K562 (cell line): ENCODE measurements around the gene KCNC3. TPM values are rescaled to one million over a fixed set of nuclear protein-coding genes. Genes with fewer than 3 reads are reported as not detected.
A peak's percentile ranks its signal among the peaks of the same experiment; 100 is the strongest.

ENCODE experiments used
- CBFA2T3 ChIP-seq: fragments of 450-650 bp; IDR thresholded peaks from 2 replicates; pipeline ENCODE4 v1.6.1; 2017
- CHCHD3 ChIP-seq: fragments of 250-450 bp; sonication (Bioruptor Pico); IDR thresholded peaks from 2 replicates; pipeline ENCODE4 v2.1.2; 2022; ENCODE audit warnings: mild to moderate bottlenecking
- DMBX1 ChIP-seq: fragments of 250-450 bp; sonication (Bioruptor Pico); IDR thresholded peaks from 2 replicates; pipeline ENCODE4 v1.8.0; 2022; ENCODE audit warnings: inconsistent platforms, mild to moderate bottlenecking, moderate library complexity, borderline replicate concordance
- ILF3 ChIP-seq: fragments of 450-650 bp; IDR thresholded peaks from 2 replicates; pipeline ENCODE4 v1.6.1; 2018; ENCODE audit warnings: antibody characterized with exemption, mild to moderate bottlenecking, moderate library complexity, borderline replicate concordance
- LCOR ChIP-seq: sonication (generic); formaldehyde crosslinking; IDR thresholded peaks from 2 replicates; pipeline ENCODE4 v1.8.0; 2022; ENCODE audit warnings: mild to moderate bottlenecking, missing genetic modification reagents
- MYC ChIP-seq, 2 experiments: fragments of 250-450 bp in 1 of 2; sonication (Bioruptor Pico) in 1 of 2; IDR thresholded peaks; 2 replicates each; pipeline versions ENCODE4 v1.5.1 to v1.6.1; 2012 to 2021; ENCODE audit warnings: low read depth in 2 of 2, borderline replicate concordance in 1 of 2, improper control_type of control experiment in 1 of 2, low read length in 1 of 2, mild to moderate bottlenecking in 1 of 2, moderate library complexity in 1 of 2
- NCOA4 ChIP-seq: fragments of 450-650 bp; IDR thresholded peaks from 2 replicates; pipeline ENCODE4 v1.6.1; 2018; ENCODE audit warnings: mild to moderate bottlenecking; ENCODE audit not compliant: partially characterized antibody
- NCOR1 ChIP-seq: fragments of 450-650 bp; IDR thresholded peaks from 2 replicates; pipeline ENCODE4 v1.6.1; 2016; ENCODE audit warnings: mild to moderate bottlenecking, moderate library complexity
- POLR2A ChIP-seq: fragments of 450-650 bp; conservative IDR thresholded peaks from 2 replicates; pipeline ENCODE4 v1.6.1; 2016
- RFX7 ChIP-seq: fragments of 250-450 bp; sonication (Bioruptor Pico); IDR thresholded peaks from 2 replicates; pipeline ENCODE4 v1.5.1; 2021; ENCODE audit warnings: mild to moderate bottlenecking
- TAL1 ChIP-seq: fragments of 450-650 bp; IDR thresholded peaks from 2 replicates; pipeline ENCODE4 v1.6.1; 2016; ENCODE audit warnings: mild to moderate bottlenecking
- ZNF431 ChIP-seq: sonication (generic); formaldehyde crosslinking; IDR thresholded peaks from 2 replicates; pipeline ENCODE4 v1.8.0; 2022; ENCODE audit warnings: mild to moderate bottlenecking, missing genetic modification reagents
- ZNF696 ChIP-seq: fragments of 250-450 bp; sonication (Bioruptor Pico); conservative IDR thresholded peaks from 2 replicates; pipeline ENCODE4 v1.4.0; 2020; ENCODE audit warnings: mild to moderate bottlenecking, moderate library complexity
- ZNF79 ChIP-seq: fragments of 250-450 bp; sonication (Bioruptor Pico); IDR thresholded peaks from 2 replicates; pipeline ENCODE4 v1.4.0; 2020; ENCODE audit warnings: low read depth, mild to moderate bottlenecking, moderate library complexity
- polyA plus RNA-seq, 8 experiments: library from polyadenylated mRNA; depleted of rRNA in 4 of 8; stranded (reverse) in 5 of 8; unstranded in 3 of 8; fragments of >200 nt; fragmentation: Nextera tagmentation in 2 of 8; fragmentation: Illumina TruSeq in 1 of 8; extraction: Ambion mirVana in 2 of 8; extraction: Trizol in 1 of 8; gene quantifications; 2 replicates each; pipeline versions ENCODE4 v1.2.1 to v1.2.3, GENCODE V29; 2011 to 2014; ENCODE audit warnings: inconsistent platforms in 1 of 8, missing spikeins in 1 of 8
- total RNA-seq, 7 experiments: library from RNA; depleted of rRNA in 6 of 7; stranded (reverse); fragments of >200 nt in 6 of 7; fragmentation: Illumina TruSeq in 2 of 7; extraction: Trizol in 2 of 7; gene quantifications; 2 replicates each; pipeline versions ENCODE4 v1.2.1 to v1.2.3, GENCODE V29; 2011 to 2021; ENCODE audit warnings: low replicate concordance in 1 of 7
- TF ChIP-seq, protein P1 (sequence below), 3 experiments: IDR thresholded peaks in 2 of 3; conservative IDR thresholded peaks in 1 of 3; 2 replicates each; pipeline ENCODE4 v1.5.1; 2011 to 2012; ENCODE audit warnings: low read length in 3 of 3, mild to moderate bottlenecking in 3 of 3, control low read depth in 2 of 3, improper control_type of control experiment in 1 of 3, inconsistent platforms in 1 of 3, low read depth in 1 of 3, mixed read lengths in 1 of 3, moderate library complexity in 1 of 3; ENCODE audit not compliant: insufficient read depth in 2 of 3
- TF ChIP-seq, protein P2 (sequence below), 2 experiments: fragments of 450-650 bp in 1 of 2; sonication (generic) in 1 of 2; formaldehyde crosslinking in 1 of 2; IDR thresholded peaks; 2 replicates each; pipeline versions ENCODE4 v1.7.1 to v1.9.0; 2016 to 2022; ENCODE audit warnings: inconsistent platforms in 1 of 2, mild to moderate bottlenecking in 1 of 2, missing genetic modification reagents in 1 of 2
- TF ChIP-seq, protein P3 (sequence below): sonication (generic); formaldehyde crosslinking; IDR thresholded peaks from 2 replicates; pipeline ENCODE4 v1.8.0; 2022; ENCODE audit warnings: mild to moderate bottlenecking, missing genetic modification reagents

The KCNC3 gene
- total and polyA plus RNA-seq, 9 of the 15 experiments (the other 6 are each of a cell fraction or from before 2014, with no cell fraction given): 0.03 to 26.2 (median 2.0) TPM

- TF ChIP-seq, protein P1, sequence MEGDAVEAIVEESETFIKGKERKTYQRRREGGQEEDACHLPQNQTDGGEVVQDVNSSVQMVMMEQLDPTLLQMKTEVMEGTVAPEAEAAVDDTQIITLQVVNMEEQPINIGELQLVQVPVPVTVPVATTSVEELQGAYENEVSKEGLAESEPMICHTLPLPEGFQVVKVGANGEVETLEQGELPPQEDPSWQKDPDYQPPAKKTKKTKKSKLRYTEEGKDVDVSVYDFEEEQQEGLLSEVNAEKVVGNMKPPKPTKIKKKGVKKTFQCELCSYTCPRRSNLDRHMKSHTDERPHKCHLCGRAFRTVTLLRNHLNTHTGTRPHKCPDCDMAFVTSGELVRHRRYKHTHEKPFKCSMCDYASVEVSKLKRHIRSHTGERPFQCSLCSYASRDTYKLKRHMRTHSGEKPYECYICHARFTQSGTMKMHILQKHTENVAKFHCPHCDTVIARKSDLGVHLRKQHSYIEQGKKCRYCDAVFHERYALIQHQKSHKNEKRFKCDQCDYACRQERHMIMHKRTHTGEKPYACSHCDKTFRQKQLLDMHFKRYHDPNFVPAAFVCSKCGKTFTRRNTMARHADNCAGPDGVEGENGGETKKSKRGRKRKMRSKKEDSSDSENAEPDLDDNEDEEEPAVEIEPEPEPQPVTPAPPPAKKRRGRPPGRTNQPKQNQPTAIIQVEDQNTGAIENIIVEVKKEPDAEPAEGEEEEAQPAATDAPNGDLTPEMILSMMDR (IDR thresholded peaks at IDR 0.05 in 2 of 3, conservative IDR thresholded peaks at IDR 0.05 in 1 of 3; ENCODE audit: insufficient read depth in 2 of 3, low read depth in 1 of 3, low read length in 3 of 3): no peak
- TF ChIP-seq ZNF431 (CRISPR knock-in tag) (no peak), NCOR1 (peak; percentile 60), CBFA2T3 (peak; percentile 67), LCOR (CRISPR knock-in tag) (peak; percentile 59; the same call in 1 of the 2 replicates), DMBX1 (CRISPR knock-in tag) (no peak), TAL1 (peak; percentile 50), CHCHD3 (CRISPR knock-in tag) (no peak), ILF3 (no peak), MYC (IDR thresholded peaks at IDR 0.05; ENCODE audit: low read depth, low read length) (no peak), MYC (CRISPR knock-in tag; IDR thresholded peaks at IDR 0.05; ENCODE audit: borderline replicate concordance, low read depth) (no peak), RFX7 (CRISPR knock-in tag) (no peak), ZNF696 (CRISPR knock-in tag) (no peak), POLR2A (no peak), ZNF79 (CRISPR knock-in tag) (no peak), NCOA4 (no peak)
- TF ChIP-seq, protein P2, sequence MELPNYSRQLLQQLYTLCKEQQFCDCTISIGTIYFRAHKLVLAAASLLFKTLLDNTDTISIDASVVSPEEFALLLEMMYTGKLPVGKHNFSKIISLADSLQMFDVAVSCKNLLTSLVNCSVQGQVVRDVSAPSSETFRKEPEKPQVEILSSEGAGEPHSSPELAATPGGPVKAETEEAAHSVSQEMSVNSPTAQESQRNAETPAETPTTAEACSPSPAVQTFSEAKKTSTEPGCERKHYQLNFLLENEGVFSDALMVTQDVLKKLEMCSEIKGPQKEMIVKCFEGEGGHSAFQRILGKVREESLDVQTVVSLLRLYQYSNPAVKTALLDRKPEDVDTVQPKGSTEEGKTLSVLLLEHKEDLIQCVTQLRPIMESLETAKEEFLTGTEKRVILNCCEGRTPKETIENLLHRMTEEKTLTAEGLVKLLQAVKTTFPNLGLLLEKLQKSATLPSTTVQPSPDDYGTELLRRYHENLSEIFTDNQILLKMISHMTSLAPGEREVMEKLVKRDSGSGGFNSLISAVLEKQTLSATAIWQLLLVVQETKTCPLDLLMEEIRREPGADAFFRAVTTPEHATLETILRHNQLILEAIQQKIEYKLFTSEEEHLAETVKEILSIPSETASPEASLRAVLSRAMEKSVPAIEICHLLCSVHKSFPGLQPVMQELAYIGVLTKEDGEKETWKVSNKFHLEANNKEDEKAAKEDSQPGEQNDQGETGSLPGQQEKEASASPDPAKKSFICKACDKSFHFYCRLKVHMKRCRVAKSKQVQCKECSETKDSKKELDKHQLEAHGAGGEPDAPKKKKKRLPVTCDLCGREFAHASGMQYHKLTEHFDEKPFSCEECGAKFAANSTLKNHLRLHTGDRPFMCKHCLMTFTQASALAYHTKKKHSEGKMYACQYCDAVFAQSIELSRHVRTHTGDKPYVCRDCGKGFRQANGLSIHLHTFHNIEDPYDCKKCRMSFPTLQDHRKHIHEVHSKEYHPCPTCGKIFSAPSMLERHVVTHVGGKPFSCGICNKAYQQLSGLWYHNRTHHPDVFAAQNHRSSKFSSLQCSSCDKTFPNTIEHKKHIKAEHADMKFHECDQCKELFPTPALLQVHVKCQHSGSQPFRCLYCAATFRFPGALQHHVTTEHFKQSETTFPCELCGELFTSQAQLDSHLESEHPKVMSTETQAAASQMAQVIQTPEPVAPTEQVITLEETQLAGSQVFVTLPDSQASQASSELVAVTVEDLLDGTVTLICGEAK (IDR thresholded peaks at IDR 0.05): no peak
- TF ChIP-seq, protein P2 (CRISPR knock-in tag; IDR thresholded peaks at IDR 0.05): no peak
- TF ChIP-seq, protein P3, sequence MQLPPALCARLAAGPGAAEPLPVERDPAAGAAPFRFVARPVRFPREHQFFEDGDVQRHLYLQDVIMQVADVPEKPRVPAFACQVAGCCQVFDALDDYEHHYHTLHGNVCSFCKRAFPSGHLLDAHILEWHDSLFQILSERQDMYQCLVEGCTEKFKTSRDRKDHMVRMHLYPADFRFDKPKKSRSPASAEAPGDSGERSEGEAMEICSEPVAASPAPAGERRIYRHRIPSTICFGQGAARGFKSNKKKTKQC: no peak
Observed at GRCh38 chr19:50361290-50362029, 32.3 kb upstream of the KCNC3 start (continued).
